HepG2 (cell line): ENCODE measurements around the gene SDK2. TPM values are rescaled to one million over a fixed set of nuclear protein-coding genes. Genes with fewer than 3 reads are reported as not detected.

Experiments
- ATAC-seq: fragments of 200-7000 bp; cut with Tn5 transposase; 3 replicates; pipeline ENCODE4 v1.9.1; 2020; ENCODE audit warnings: mild to moderate bottlenecking, moderate library complexity
- BruUV-seq: library from RNA; stranded (reverse); fragments of 400-500 nt; replicated peaks from 2 replicates; lab custom pipeline; 2021; lab: Mats Ljungman, UMichigan
- CTCF ChIA-PET: fragments of 300-600 bp; formaldehyde crosslinking; extraction: SDS; loops from one replicate; lab custom pipeline; 2021; ENCODE audit warnings: low total read pairs, inconsistent platforms, low intra/inter-chr PET ratio; lab: Yijun Ruan, JAX
- POLR2A ChIA-PET: fragments of 350-600 bp; sonication (Branson Sonifier 250); formaldehyde crosslinking; loops from one replicate; lab custom pipeline; 2020; ENCODE audit warnings: antibody characterized with exemption, inconsistent platforms; lab: Yijun Ruan, JAX
- DNase-seq: peaks from one replicate; pipeline ENCODE4 v3.0.0-alpha.2; 2015; ENCODE audit warnings: low spot score
- FAIRE-seq: peaks from 3 replicates; lab custom pipeline; 2011; peaks lifted over from hg19 to GRCh38; lab: Jason Lieb, UNC
- H2AFZ ChIP-seq: one replicate; pipeline ENCODE4 v1.6.1; 2011; ENCODE audit warnings: low read length, inconsistent platforms
- H3K27ac ChIP-seq: fragments of 300-600 bp; 3 replicates; pipeline ENCODE4 v1.8.0; 2011; ENCODE audit warnings: mixed run types, mild to moderate bottlenecking, mixed read lengths, low read length, inconsistent platforms; ENCODE audit not compliant: insufficient read depth; ENCODE audit errors: extremely low read length
- H3K27me3 ChIP-seq, 2 experiments: fragments of 200-600 bp in 1 of 2; 2 replicates in 1 of 2; 3 replicates in 1 of 2; pipeline versions ENCODE4 v1.6.0 to v1.8.0; 2011; ENCODE audit warnings: low read length in 2 of 2, mild to moderate bottlenecking in 2 of 2, moderate library complexity in 2 of 2, inconsistent platforms in 1 of 2; ENCODE audit not compliant: insufficient read depth in 2 of 2, control insufficient read depth in 1 of 2
- H3K36me3 ChIP-seq, 2 experiments: fragments of 200-600 bp in 1 of 2; replicated peaks in 1 of 2; 2 replicates in 1 of 2; 3 replicates in 1 of 2; pipeline versions ENCODE4 v1.5.1 to v1.8.0; 2011; ENCODE audit warnings: low read length in 2 of 2, inconsistent platforms in 1 of 2; ENCODE audit not compliant: insufficient read depth in 2 of 2, control insufficient read depth in 1 of 2
- H3K4me1 ChIP-seq: 2 replicates; pipeline ENCODE4 v1.5.1; 2012; ENCODE audit warnings: low read length, inconsistent platforms; ENCODE audit not compliant: insufficient read depth
- H3K4me2 ChIP-seq: 2 replicates; pipeline ENCODE4 v1.6.0; 2011; ENCODE audit warnings: low read depth, low read length, inconsistent platforms
- H3K4me3 ChIP-seq, 3 experiments: fragments of 200-600 bp in 1 of 3; sonication (generic), shearing (Covaris generic) in 1 of 3; replicated peaks in 1 of 3; 2 replicates each; pipeline ENCODE4 v1.5.1; 2011 to 2016; ENCODE audit warnings: low read length in 3 of 3, inconsistent platforms in 2 of 3, low read depth in 2 of 3, mild to moderate bottlenecking in 2 of 3, control low read depth in 1 of 3, mixed read lengths in 1 of 3; ENCODE audit not compliant: insufficient read depth in 1 of 3
- H3K79me2 ChIP-seq: one replicate; pipeline ENCODE4 v1.6.1; 2011; ENCODE audit warnings: low read length, inconsistent platforms; ENCODE audit not compliant: insufficient read depth
- H3K9ac ChIP-seq: 2 replicates; pipeline ENCODE4 v1.6.0; 2011; ENCODE audit warnings: mild to moderate bottlenecking, low read depth, low read length, inconsistent platforms; ENCODE audit not compliant: insufficient read depth
- H3K9me3 ChIP-seq: 2 replicates; pipeline ENCODE4 v1.5.1; 2012; ENCODE audit warnings: mild to moderate bottlenecking, low read length
- H4K20me1 ChIP-seq: 2 replicates; pipeline ENCODE4 v1.6.0; 2011; ENCODE audit warnings: inconsistent platforms, mild to moderate bottlenecking, low read length, moderate library complexity; ENCODE audit not compliant: insufficient read depth
- FOXJ3 ChIP-seq: sonication (generic); formaldehyde crosslinking; IDR thresholded peaks from 2 replicates; pipeline ENCODE4 v1.4.0; 2020; ENCODE audit warnings: missing genetic modification reagents, mild to moderate bottlenecking, borderline replicate concordance
- IKZF1 ChIP-seq: fragments of 450-650 bp; IDR thresholded peaks from 2 replicates; pipeline ENCODE4 v1.7.1; 2016
- LBX2 ChIP-seq: sonication (generic); formaldehyde crosslinking; IDR thresholded peaks from 2 replicates; pipeline ENCODE4 v1.5.0; 2020; ENCODE audit warnings: missing genetic modification reagents, mild to moderate bottlenecking, borderline replicate concordance
- ZBTB42 ChIP-seq: sonication (generic); formaldehyde crosslinking; IDR thresholded peaks from 2 replicates; pipeline ENCODE4 v1.5.0; 2020; ENCODE audit warnings: mild to moderate bottlenecking, missing genetic modification reagents
- ZNF253 ChIP-seq: sonication (generic); formaldehyde crosslinking; IDR thresholded peaks from 2 replicates; pipeline ENCODE4 v1.8.0; 2022; ENCODE audit warnings: mild to moderate bottlenecking, missing genetic modification reagents, borderline replicate concordance
- ZNF263 ChIP-seq: sonication (generic); formaldehyde crosslinking; IDR thresholded peaks from 2 replicates; pipeline ENCODE4 v1.4.0; 2020; ENCODE audit warnings: missing genetic modification reagents
- ZNF619 ChIP-seq: sonication (generic); formaldehyde crosslinking; IDR thresholded peaks from 2 replicates; pipeline ENCODE4 v1.4.0; 2020; ENCODE audit warnings: mild to moderate bottlenecking, missing genetic modification reagents
- ZNF777 ChIP-seq: sonication (generic); formaldehyde crosslinking; IDR thresholded peaks from 2 replicates; pipeline ENCODE4 v1.4.0; 2020; ENCODE audit warnings: missing genetic modification reagents
- ZNF780A ChIP-seq: sonication (generic); formaldehyde crosslinking; IDR thresholded peaks from 2 replicates; pipeline ENCODE4 v1.8.0; 2022; ENCODE audit warnings: mild to moderate bottlenecking, missing genetic modification reagents, moderate library complexity
- WGBS: methylation state at CpG from one replicate; pipeline ENCODE4 v1.1.6; 2017; ENCODE audit warnings: low lambda C conversion rate; 5-methylcytosine and 5-hydroxymethylcytosine counted together
- in situ Hi-C: cut with HindIII; loops from 2 replicates; pipeline ENCODE4 v1.10.0; 2017; ENCODE audit warnings: low pct_unique_long_range_greater_than_20kb; ENCODE audit not compliant: extremely low pct_ligation_motif_present
- intact Hi-C: fragments of 100-400 bp; cut with micrococcal nuclease; formaldehyde crosslinking; loops from one replicate; pipeline ENCODE4 v1.10.0; 2022; ENCODE audit not compliant: unreplicated experiment
- polyA plus RNA-seq, 8 experiments: library from polyadenylated mRNA; depleted of rRNA in 3 of 8; stranded (reverse) in 7 of 8; unstranded in 1 of 8; fragments of >200 nt; fragmentation: Illumina TruSeq in 4 of 8; extraction: Trizol in 4 of 8; gene quantifications; 2 replicates each; pipeline versions ENCODE4 v1.2.1 to v1.2.3, GENCODE V29; 2011 to 2016; ENCODE audit warnings: low read depth in 4 of 8, missing spikeins in 1 of 8, mixed read lengths in 1 of 8; ENCODE audit not compliant: insufficient read depth in 1 of 8
- total RNA-seq, 5 experiments: library from RNA; depleted of rRNA; stranded (reverse); fragments of >200 nt; fragmentation: Illumina TruSeq; extraction: Trizol; gene quantifications; 2 replicates each; pipeline ENCODE4 v1.2.3, GENCODE V29; 2016; ENCODE audit warnings: low read depth in 1 of 5
- TF ChIP-seq, protein P1 (sequence below): sonication (generic); formaldehyde crosslinking; IDR thresholded peaks from 2 replicates; pipeline ENCODE4 v1.8.1; 2023; ENCODE audit warnings: mild to moderate bottlenecking, missing genetic modification reagents

Gene SDK2
- total and polyA plus RNA-seq, 2 of the 13 experiments (the other 11 are each of a cell fraction or from before 2014, with no cell fraction given): not detected

DNA sequence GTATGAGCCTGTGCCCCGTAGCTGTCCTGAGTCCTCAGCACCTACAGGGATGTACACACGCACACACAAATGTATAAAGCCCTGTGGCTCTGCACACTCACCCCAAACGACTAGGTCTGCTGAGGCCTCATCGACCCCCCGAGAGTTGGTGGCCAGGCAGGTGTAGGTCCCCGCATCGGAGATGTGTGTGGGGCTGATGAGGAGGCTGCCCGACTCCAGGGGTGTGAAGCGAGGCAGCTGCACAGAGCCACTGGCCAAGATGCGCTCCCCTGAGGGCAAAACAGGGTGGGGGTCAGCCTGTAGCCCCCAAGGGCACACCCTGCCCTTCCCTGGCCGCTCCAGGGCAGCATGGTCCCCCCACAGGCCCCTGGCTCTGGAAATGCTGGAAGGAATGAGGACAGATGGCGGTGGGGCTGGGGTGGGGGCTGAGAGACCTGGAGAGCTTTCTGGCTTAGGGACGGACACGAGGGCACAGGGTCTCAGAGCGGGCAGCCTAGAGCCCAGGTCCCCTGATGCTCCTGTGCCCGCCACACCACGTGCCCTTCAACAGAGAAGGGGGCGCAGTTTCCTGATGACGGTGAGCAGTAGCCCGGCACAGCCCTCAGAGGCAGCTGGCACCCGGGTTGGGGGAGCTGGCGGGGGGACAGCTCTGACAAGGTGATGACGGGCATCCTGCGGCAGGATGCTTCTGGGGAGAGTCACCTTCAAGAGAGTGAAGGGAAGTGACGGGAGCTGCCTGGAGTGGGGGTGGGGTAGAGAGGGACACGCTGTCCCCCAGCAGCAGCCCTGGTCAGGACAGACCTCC is 212.6 kb downstream of the SDK2 start:
- no peaks in the 10 kb centered on the region for H4K20me1 ChIP-seq
- intact Hi-C loops: no loop called here

More for the DNA sequence above, 212.6 kb downstream of the SDK2 start:
- H3K4me2 ChIP-seq: no peak overlapping the region
- no peak for FAIRE-seq
- H3K36me3 ChIP-seq: no peaks in the 10 kb centered on the region
- no TSS peak for BruUV-seq
- no peak for ATAC-seq
- ChIA-PET POLR2A (no interaction called here), CTCF (no interaction called here)
- H3K4me1 ChIP-seq: peaks cover 7% of the 10 kb centered on the region; the same call in 1 of the 2 replicates
- no peaks in the 10 kb centered on the region for H3K9me3 ChIP-seq
- no peak overlapping the region for H3K27ac ChIP-seq
- TF ChIP-seq ZNF619 (CRISPR knock-in tag): no peak
- TF ChIP-seq ZNF253 (CRISPR knock-in tag): no peak
- TF ChIP-seq, protein P1, sequence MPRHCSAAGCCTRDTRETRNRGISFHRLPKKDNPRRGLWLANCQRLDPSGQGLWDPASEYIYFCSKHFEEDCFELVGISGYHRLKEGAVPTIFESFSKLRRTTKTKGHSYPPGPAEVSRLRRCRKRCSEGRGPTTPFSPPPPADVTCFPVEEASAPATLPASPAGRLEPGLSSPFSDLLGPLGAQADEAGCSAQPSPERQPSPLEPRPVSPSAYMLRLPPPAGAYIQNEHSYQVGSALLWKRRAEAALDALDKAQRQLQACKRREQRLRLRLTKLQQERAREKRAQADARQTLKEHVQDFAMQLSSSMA (CRISPR knock-in tag): no peak
- no peak for TF ChIP-seq ZNF780A (CRISPR knock-in tag)
- TF ChIP-seq FOXJ3 (CRISPR knock-in tag): no peak
- no peak for TF ChIP-seq ZBTB42
- TF ChIP-seq ZNF777 (CRISPR knock-in tag): no peak
- no peak for TF ChIP-seq LBX2 (CRISPR knock-in tag)
- no peak for TF ChIP-seq IKZF1
- no peak for TF ChIP-seq ZNF263 (CRISPR knock-in tag)
- H3K4me3 ChIP-seq: no peak overlapping the region
- H3K27me3 ChIP-seq: peaks cover 14 to 64% of the 10 kb centered on the region in 2 experiments
- H3K79me2 ChIP-seq: no peaks in the 10 kb centered on the region
- in situ Hi-C loops: loop anchor here (10.0 to 25.0 kb wide), 2 partner anchors 531 to 753 kb away; no protein-coding TSS in a partner anchor
- DNase-seq: no peak
- H3K9ac ChIP-seq: no peak overlapping the region
- no peak overlapping the region for H2AFZ ChIP-seq
- 13% methylated on average over 17 of the region's 26 CpGs for WGBS
